ENCODE results near the gene PLXNA4. TPM values are rescaled to one million over a fixed set of nuclear protein-coding genes. Genes with fewer than 3 reads are reported as not detected.
A peak's percentile ranks its signal among the peaks of the same experiment; 100 is the strongest.

The PLXNA4 gene
- total RNA-seq, 2 donors from 2014 or later = 9.5 to 18.0 TPM

GRCh38 chr7:132415259-132415658 lies 161.0 kb downstream of the PLXNA4 start:
- TF ChIP-seq CTCF (IDR thresholded peaks at IDR 0.05) = no peak
- H3K27ac ChIP-seq = no peak overlapping the region
- no peaks in the 10 kb centered on the region for H3K9me3 ChIP-seq
- no peak overlapping the region for H3K4me3 ChIP-seq
- H3K4me1 ChIP-seq = peaks cover 0 to 52% of the 10 kb centered on the region in 2 donors
- DNase-seq (ENCODE audit: low spot score) = no peak
- no peaks in the 10 kb centered on the region for H3K36me3 ChIP-seq
- H3K27me3 ChIP-seq = no peaks in the 10 kb centered on the region

- Histone ChIP-seq H3K27me3 (no peaks in the 10 kb centered on the region), H3K4me1 (peaks cover 0 to 52% of the 10 kb centered on the region in 2 donors), H3K36me3 (no peaks in the 10 kb centered on the region), H3K27ac (no peak overlapping the region), H3K4me3 (no peak overlapping the region), H3K9me3 (no peaks in the 10 kb centered on the region)
- no peak for DNase-seq (ENCODE audit: low spot score)
- TF ChIP-seq CTCF (IDR thresholded peaks at IDR 0.05) = no peak
Measured at GRCh38 chr7:132414857-132415256, 161.4 kb downstream of the PLXNA4 start.

GRCh38 chr7:132412435-132412834 lies 163.8 kb downstream of the PLXNA4 start:
- no peaks in the 10 kb centered on the region for H3K36me3 ChIP-seq
- peaks cover 0 to 42% of the 10 kb centered on the region in 2 donors for H3K4me1 ChIP-seq
- no peak overlapping the region for H3K4me3 ChIP-seq
- no peaks in the 10 kb centered on the region for H3K9me3 ChIP-seq
- no peak for DNase-seq (ENCODE audit: low spot score)
- no peak overlapping the region for H3K27ac ChIP-seq
- no peak for TF ChIP-seq CTCF (IDR thresholded peaks at IDR 0.05)
- no peaks in the 10 kb centered on the region for H3K27me3 ChIP-seq

GRCh38 chr7:132410861-132411541 lies 165.3 kb downstream of the PLXNA4 start:
- no peaks in the 10 kb centered on the region for H3K36me3 ChIP-seq
- H3K27ac ChIP-seq = peak overlapping the region; percentile 56 to 67
- no peak for DNase-seq (ENCODE audit: low spot score)
- H3K9me3 ChIP-seq = no peaks in the 10 kb centered on the region
- TF ChIP-seq CTCF (IDR thresholded peaks at IDR 0.05) = no peak
- H3K27me3 ChIP-seq = no peaks in the 10 kb centered on the region
- no peak overlapping the region for H3K4me3 ChIP-seq
- peaks cover 0 to 33% of the 10 kb centered on the region in 2 donors for H3K4me1 ChIP-seq

DNA sequence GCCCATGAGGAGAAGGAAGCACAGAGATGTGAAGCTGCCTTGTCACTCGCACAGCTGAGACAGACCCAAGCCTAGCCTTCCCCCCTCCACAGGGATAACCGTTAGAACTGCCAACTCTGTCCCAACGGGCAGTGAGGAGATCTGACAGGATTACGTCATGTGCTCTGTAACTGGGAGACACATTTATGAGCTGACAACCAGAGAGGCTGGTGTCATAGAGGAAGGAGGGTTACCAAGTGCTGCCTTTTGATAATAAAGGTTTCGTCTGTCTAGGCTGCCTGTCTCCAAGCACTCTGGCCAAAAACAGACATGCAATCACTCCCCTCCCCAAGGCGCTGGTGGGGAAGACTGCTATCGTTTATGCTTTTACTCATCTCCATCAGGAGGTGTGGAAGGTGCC lies 165.9 kb downstream of the PLXNA4 start:
- no peak for TF ChIP-seq CTCF (IDR thresholded peaks at IDR 0.05)
- peak overlapping the region; percentile 56 to 67 for H3K27ac ChIP-seq
- DNase-seq (ENCODE audit: low spot score) = peak; percentile 80

GRCh38 chr7:132407764-132408163 lies 168.5 kb downstream of the PLXNA4 start:
- DNase-seq (ENCODE audit: low spot score) = no peak
- Histone ChIP-seq H3K4me3 (no peak overlapping the region), H3K27me3 (no peaks in the 10 kb centered on the region), H3K27ac (no peak overlapping the region), H3K4me1 (peaks cover 0 to 41% of the 10 kb centered on the region in 2 donors), H3K9me3 (no peaks in the 10 kb centered on the region), H3K36me3 (no peaks in the 10 kb centered on the region)
- no peak for TF ChIP-seq CTCF (IDR thresholded peaks at IDR 0.05)

More for the DNA sequence above, 165.9 kb downstream of the PLXNA4 start:
- H3K36me3 ChIP-seq = no peaks in the 10 kb centered on the region
- no peak overlapping the region for H3K4me3 ChIP-seq
- H3K27me3 ChIP-seq = no peaks in the 10 kb centered on the region
- H3K9me3 ChIP-seq = no peaks in the 10 kb centered on the region
- H3K4me1 ChIP-seq = peaks cover 0 to 33% of the 10 kb centered on the region in 2 donors

Data from right atrium auricular region (tissue), 2 donors.